Activated CD4-positive, alpha-beta T cell treated with anti-CD3 and anti-CD28 coated beads, Interleukin-2, Interleukin-4, amounts not matched to agents 100 ng/mL and 50 ng/mL, durations not matched to agents 16 hours and 8 hours (primary cell): ENCODE data around the gene COTL1.

Experiments
- DNase-seq: peaks from one replicate; pipeline ENCODE4 v3.0.0-alpha.2; 2020; ENCODE audit warnings: low spot score

The COTL1 gene

DNA sequence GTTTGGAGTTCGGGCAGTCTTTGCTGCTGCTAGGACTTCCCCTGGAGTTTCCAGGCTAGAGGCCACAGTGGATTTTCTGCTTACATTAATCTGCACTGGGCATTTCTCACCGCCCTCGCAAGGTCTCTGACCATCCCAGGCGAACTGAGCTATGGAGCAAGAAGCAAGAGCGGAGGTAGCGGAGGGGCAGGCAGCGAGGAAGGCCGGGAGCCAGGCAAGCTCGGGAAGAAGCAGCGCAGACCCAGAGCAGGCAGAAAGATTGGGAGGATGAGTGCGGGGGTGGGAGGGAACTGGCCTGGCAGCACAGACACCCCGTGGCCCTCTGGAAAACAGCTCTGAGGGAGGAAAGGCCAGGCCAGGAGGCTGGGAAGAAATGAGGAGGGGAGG is 3.8 kb downstream of the COTL1 start:
- no peak for DNase-seq

- DNase-seq: no peak
These were observed 4.3 kb downstream of the COTL1 start for GRCh38 chr16:84613408-84614072.

GRCh38 chr16:84612686-84613085 is 5.2 kb downstream of the COTL1 start:
- DNase-seq: no peak

- DNase-seq: no peak
These were observed 6.8 kb downstream of the COTL1 start for GRCh38 chr16:84611041-84611440.

GRCh38 chr16:84610376-84610775 is 7.5 kb downstream of the COTL1 start:
- peak; percentile 31 for DNase-seq

DNA sequence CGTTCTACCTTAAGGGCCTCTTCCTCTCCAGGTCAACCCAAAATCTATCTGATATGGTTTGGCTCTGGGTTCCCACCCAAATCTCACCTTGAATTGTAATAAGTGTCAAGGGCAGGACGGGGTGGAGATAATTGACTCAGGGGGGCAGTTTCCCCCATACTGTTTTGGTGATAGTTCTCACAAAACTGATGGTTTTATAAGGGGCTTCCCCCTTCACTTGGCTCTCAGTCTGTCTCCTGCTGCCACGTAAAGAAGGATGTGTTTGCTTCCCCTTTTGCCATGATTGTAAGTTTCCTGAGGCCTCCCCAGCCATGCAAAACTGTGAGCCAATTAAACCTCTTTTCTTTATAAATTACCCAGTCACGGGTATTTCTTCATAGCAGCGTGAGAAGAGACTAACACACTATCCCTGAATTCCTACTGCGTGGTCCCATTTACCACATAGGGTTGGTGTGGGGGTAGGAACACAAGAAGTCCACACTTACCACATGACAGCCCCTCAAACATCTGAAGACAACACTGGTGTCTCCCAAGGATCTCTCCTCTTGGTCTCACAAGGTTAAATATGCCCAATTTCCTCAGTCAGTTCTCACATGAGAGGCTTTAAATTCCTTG is 8.2 kb downstream of the COTL1 start:
- DNase-seq: no peak

GRCh38 chr16:84608282-84608681 is 9.6 kb downstream of the COTL1 start:
- peak; percentile 54 for DNase-seq

GRCh38 chr16:84607694-84608093 is 10.2 kb downstream of the COTL1 start:
- DNase-seq: peak; percentile 46

GRCh38 chr16:84607061-84607460 is 10.8 kb downstream of the COTL1 start:
- no peak for DNase-seq

- DNase-seq: peak; percentile 35
These were observed 11.6 kb downstream of the COTL1 start for GRCh38 chr16:84606081-84606875.

GRCh38 chr16:84605339-84605848 is 12.5 kb downstream of the COTL1 start:
- no peak for DNase-seq

DNA sequence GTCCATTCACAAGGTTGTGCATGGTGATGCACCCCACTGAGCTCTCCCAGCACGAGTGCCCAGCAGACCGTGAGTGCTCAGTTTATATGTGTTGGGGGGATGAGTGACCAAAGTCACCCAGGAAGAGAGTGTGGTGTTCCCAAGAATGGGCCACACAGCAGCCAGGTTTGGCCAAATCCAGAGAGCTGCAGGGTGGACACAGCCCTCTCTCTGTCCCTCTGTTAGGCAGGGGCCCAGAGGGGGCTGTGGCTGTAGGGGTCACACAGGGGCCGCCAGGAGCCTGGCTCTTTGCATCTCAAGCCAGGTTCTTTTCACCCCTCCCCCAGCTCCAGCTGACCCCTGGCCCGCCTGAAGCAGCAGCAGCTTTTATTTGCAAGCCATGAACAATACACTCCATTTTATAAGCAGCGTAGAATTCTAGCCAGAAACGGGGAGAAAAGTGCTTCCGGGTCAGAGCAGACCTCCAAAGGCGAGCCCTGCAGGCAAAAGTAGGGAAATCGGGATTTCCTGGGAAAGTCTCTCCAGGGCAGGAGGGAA is 13.3 kb downstream of the COTL1 start:
- no peak for DNase-seq

GRCh38 chr16:84603940-84604339 is 13.9 kb downstream of the COTL1 start:
- DNase-seq: no peak

GRCh38 chr16:84603140-84603816 is 14.6 kb downstream of the COTL1 start:
- no peak for DNase-seq

DNA sequence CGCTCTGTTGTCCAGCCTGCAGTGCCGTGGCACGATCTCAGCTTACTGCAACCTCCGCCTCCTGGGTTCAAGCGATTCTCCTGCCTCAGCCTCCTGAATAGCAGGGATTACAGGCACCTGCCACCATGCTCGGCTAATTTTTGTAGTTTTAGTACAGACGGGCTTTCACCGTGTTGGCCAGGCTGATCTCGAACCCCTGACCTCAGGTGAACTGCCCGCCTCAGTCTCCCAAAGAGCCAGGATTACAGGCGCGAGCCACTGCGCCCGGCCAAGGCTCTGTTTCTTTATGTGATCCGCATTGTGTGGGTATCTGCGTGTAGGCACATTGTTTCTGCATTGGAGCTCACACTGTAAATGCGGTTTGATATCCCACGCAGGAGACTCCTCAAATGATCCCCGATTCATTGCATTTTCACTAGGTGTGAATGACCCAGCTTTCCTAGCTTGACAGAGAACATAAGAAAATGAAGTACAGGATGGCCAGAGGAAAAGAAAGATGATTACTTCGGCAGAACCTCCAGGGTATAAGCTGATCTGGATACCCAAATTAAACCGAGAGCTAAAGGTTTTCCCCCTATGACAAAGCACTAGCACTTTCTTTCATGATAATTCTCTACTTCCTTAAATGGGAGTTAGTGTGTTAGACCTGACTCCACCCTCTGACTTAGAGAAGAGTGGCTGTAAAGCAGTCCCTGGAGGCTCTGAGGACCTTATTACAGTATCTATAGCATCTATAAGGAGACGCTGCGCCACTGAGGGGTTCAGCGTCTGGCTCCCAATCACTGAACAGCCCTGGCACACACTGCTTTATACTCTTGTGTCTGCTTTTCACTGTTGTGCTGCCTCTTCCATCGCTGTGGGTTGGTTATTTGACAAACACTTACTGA is 17.3 kb downstream of the COTL1 start:
- DNase-seq: peak; percentile 80

- DNase-seq: peak; percentile 63
These were observed 18.2 kb downstream of the COTL1 start for GRCh38 chr16:84599521-84600202.

- no peak for DNase-seq
These were observed 19.5 kb downstream of the COTL1 start for GRCh38 chr16:84598360-84598759.

GRCh38 chr16:84597931-84598351 is 19.9 kb downstream of the COTL1 start:
- peak; percentile 55 for DNase-seq

DNA sequence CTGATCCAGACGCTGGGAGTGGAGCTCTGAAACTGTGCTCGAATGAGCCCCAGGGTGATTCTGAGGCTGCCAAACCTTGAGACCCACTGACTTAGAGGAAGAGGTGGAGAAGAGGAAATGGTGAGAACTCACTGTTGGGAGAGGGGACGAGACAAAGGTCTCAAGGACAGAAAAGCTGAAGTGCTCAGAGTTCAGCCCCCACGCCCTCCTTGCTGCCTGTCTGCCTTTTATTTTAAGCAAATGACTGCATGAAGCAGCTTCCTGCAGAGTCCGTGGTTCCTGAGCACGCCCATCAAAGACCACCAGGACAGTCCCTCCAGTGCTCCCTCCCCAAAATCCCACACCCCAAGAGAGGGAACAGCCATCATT is 20.4 kb downstream of the COTL1 start:
- DNase-seq: no peak

DNA sequence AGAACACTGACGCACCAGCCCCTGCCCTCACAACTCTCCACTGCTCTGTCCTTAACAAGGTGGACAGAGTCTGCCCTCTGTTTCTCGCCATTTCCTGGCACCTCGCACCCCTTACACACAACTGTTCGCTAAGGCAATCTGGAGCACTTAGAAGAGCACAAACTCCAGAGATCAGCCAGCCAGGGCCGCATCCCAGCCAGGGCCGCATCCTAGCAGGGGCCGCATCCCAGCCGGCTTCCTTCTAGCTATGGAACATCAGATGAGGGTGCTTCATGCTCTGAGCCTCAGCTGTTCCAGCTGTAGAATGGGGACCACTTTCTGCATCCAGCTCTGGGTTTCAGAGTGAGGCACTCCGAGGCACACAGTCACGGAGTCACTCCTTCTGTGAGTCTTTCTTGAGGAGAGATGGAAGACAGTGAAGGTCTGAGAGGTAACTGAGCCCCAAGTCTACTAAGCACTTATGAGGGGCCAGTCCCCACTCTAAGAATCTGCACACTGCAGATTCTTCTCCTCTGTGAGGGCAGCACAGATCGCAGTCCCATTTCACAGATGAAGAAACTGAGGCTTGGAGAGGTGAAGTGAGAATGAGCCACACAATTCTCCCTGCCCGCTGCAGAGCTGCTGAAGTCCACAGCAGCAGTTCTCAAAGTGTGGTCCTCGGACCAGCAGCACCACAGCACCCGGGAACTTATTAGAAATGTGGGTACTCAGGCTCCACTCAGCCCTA is 20.9 kb downstream of the COTL1 start:
- no peak for DNase-seq
